SK-N-SH (cell line): ENCODE measurements around the gene TOP3A. TPM values are rescaled to one million over a fixed set of nuclear protein-coding genes. Genes with fewer than 3 reads are reported as not detected.

Experiments used
- CTCF ChIA-PET: fragments of 300-600, 350-600 bp; formaldehyde crosslinking; extraction: SDS; loops from one replicate; lab custom pipeline; 2021; lab: Yijun Ruan, JAX
- POLR2A ChIA-PET: fragments of 350-600 bp; sonication (Branson Sonifier 250); formaldehyde crosslinking; extraction: SDS; loops from one replicate; lab custom pipeline; 2020; ENCODE audit warnings: antibody characterized with exemption, inconsistent platforms; lab: Yijun Ruan, JAX
- DNase-seq: peaks from one replicate; pipeline ENCODE4 v3.0.0; 2012
- H2AFZ ChIP-seq: fragments of 200-600 bp; sonication (generic); 2 replicates; pipeline ENCODE4 v1.8.1; 2016; ENCODE audit warnings: antibody characterized with exemption, mild to moderate bottlenecking, low read depth
- H3F3A ChIP-seq: fragments of 200-600 bp; sonication (generic); replicated peaks from 2 replicates; pipeline ENCODE3; 2016; ENCODE audit warnings: antibody characterized with exemption, mild to moderate bottlenecking; ENCODE audit not compliant: insufficient read depth
- H3K27ac ChIP-seq, 2 experiments: fragments of 200-500 bp in 1 of 2; fragments of 200-600 bp in 1 of 2; sonication (Bioruptor generic) in 1 of 2; sonication (generic), shearing (Covaris generic) in 1 of 2; 2 replicates each; pipeline versions ENCODE4 v1.5.1 to v1.6.1; 2014 to 2016; ENCODE audit warnings: low read depth in 2 of 2, inconsistent platforms in 1 of 2, low read length in 1 of 2, mild to moderate bottlenecking in 1 of 2, mixed read lengths in 1 of 2
- H3K27me3 ChIP-seq: fragments of 200-600 bp; sonication (generic), shearing (Covaris generic); 2 replicates; pipeline ENCODE4 v1.6.1; 2016; ENCODE audit warnings: mixed run types; ENCODE audit not compliant: insufficient read depth
- H3K36me3 ChIP-seq, 2 experiments: fragments of 200-500 bp in 1 of 2; fragments of 200-600 bp in 1 of 2; sonication (Bioruptor generic) in 1 of 2; sonication (generic) in 1 of 2; replicated peaks in 1 of 2; 2 replicates each; pipeline versions ENCODE3 to v1.5.1; 2014 to 2016; ENCODE audit warnings: low read length in 1 of 2, mild to moderate bottlenecking in 1 of 2; ENCODE audit not compliant: insufficient read depth in 2 of 2, control insufficient read depth in 1 of 2
- H3K4me1 ChIP-seq, 2 experiments: fragments of 200-500 bp in 1 of 2; fragments of 200-600 bp in 1 of 2; sonication (Bioruptor generic) in 1 of 2; sonication (generic), shearing (Covaris generic) in 1 of 2; 2 replicates each; pipeline versions ENCODE4 v1.5.1 to v1.6.1; 2014 to 2016; ENCODE audit warnings: low read depth in 1 of 2, low read length in 1 of 2, mixed run types in 1 of 2; ENCODE audit not compliant: insufficient read depth in 2 of 2, control insufficient read depth in 1 of 2
- H3K4me2 ChIP-seq: fragments of 200-600 bp; sonication (generic), shearing (Covaris generic); 2 replicates; pipeline ENCODE4 v1.6.1; 2017; ENCODE audit warnings: mixed run types
- H3K4me3 ChIP-seq, 2 experiments: fragments of 200-500 bp in 1 of 2; fragments of 200-600 bp in 1 of 2; sonication (Bioruptor generic) in 1 of 2; sonication (generic), shearing (Covaris generic) in 1 of 2; 2 replicates each; pipeline versions ENCODE4 v1.5.1 to v1.8.1; 2014 to 2016; ENCODE audit warnings: low read depth in 2 of 2, inconsistent platforms in 1 of 2, low read length in 1 of 2, mild to moderate bottlenecking in 1 of 2, mixed read lengths in 1 of 2, moderate library complexity in 1 of 2
- H3K79me2 ChIP-seq: fragments of 200-600 bp; sonication (generic); 2 replicates; pipeline ENCODE4 v1.8.1; 2017; ENCODE audit warnings: mild to moderate bottlenecking; ENCODE audit not compliant: insufficient read depth
- H3K9ac ChIP-seq: fragments of 200-600 bp; sonication (generic); 2 replicates; pipeline ENCODE4 v1.6.1; 2017; ENCODE audit warnings: mixed run types
- H3K9me2 ChIP-seq: fragments of 200-600 bp; sonication (generic); 2 replicates; pipeline ENCODE4 v1.6.1; 2017; ENCODE audit warnings: mixed run types
- H3K9me3 ChIP-seq: fragments of 200-600 bp; sonication (generic); 2 replicates; pipeline ENCODE4 v1.6.1; 2017; ENCODE audit warnings: mixed run types, mild to moderate bottlenecking, moderate library complexity
- H4K20me1 ChIP-seq: fragments of 200-600 bp; sonication (generic); 2 replicates; pipeline ENCODE4 v1.6.1; 2017; ENCODE audit warnings: mild to moderate bottlenecking, mixed run types; ENCODE audit not compliant: insufficient read depth
- EP300 ChIP-seq, 2 experiments: IDR thresholded peaks; 2 replicates each; pipeline versions ENCODE4 v1.4.0 to v1.6.1; 2012; ENCODE audit warnings: borderline replicate concordance in 1 of 2, low read depth in 1 of 2, low read length in 1 of 2
- SIN3A ChIP-seq: IDR thresholded peaks from 2 replicates; pipeline ENCODE4 v1.6.1; 2012; ENCODE audit warnings: low read depth, mild to moderate bottlenecking, low read length, moderate library complexity, borderline replicate concordance
- WGBS: methylation state at CpG from one replicate; pipeline ENCODE4 v1.1.6; 2017; ENCODE audit warnings: low lambda C conversion rate; 5-methylcytosine and 5-hydroxymethylcytosine counted together
- polyA plus RNA-seq, 3 experiments: library from polyadenylated mRNA; depleted of rRNA; stranded (reverse); fragments of >200 nt; gene quantifications; 2 replicates each; pipeline ENCODE4 v1.2.3, GENCODE V29; 2012
- TF ChIP-seq, protein P1 (sequence below): fragments of 150-350 bp; IDR thresholded peaks from 2 replicates; pipeline ENCODE4 v1.6.1; 2016; ENCODE audit warnings: mild to moderate bottlenecking, low read depth, low read length
- TF ChIP-seq, protein P2 (sequence below): IDR thresholded peaks from 2 replicates; pipeline ENCODE4 v1.6.1; 2012; ENCODE audit warnings: mild to moderate bottlenecking, low read depth, low read length, moderate library complexity
- TF ChIP-seq, protein P3 (sequence below): IDR thresholded peaks from 2 replicates; pipeline ENCODE4 v1.4.0; 2012; ENCODE audit warnings: low read depth, borderline replicate concordance
- TF ChIP-seq, protein P4 (sequence below): fragments of 150-350 bp; IDR thresholded peaks from 2 replicates; pipeline ENCODE4 v1.6.1; 2017; ENCODE audit warnings: antibody characterized with exemption, low read length, low read depth, borderline replicate concordance

The TOP3A gene
- polyA plus RNA-seq, 1 of the 3 experiments (the other 2 are of a cell fraction), result 14.7 TPM

DNA sequence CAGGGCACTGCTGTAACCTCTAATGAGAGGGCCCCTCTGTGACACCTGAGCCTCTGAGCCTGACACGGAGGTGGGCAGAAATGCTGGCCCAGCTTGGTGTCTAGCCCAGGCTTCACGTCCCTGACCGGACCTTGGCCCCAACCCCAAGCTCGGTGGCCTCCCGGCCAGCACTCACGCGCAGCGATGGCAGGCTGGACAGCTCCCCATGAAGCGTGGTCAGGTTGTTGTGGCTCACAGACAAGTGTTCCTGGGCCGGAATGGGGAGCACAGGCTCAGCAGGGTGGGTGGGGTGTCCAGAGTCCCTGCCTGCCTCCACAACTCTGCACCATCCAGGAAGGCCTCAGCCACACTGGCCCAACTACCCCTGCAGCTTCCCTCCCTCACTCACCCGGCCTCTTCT, 58.4 kb downstream of the TOP3A start:
- DNase-seq, result no peak
- H3K9ac ChIP-seq, result no peak overlapping the region
- CTCF ChIA-PET, result interaction anchor here (0.8 to 1.4 kb wide), 2 partner anchors 9 to 27 kb away, joined by 3 read pairs; no protein-coding TSS in a partner anchor
- H3F3A ChIP-seq, result peaks cover 12% of the 10 kb centered on the region
- no peak overlapping the region for H2AFZ ChIP-seq
- no peak overlapping the region for H3K4me3 ChIP-seq
- peaks cover 44% of the 10 kb centered on the region for H3K79me2 ChIP-seq
- H3K27ac ChIP-seq, result no peak overlapping the region
- peak overlapping the region; percentile 94 for H3K4me2 ChIP-seq
- no peaks in the 10 kb centered on the region for H3K27me3 ChIP-seq
- POLR2A ChIA-PET, result no interaction called here
- H4K20me1 ChIP-seq, result peaks cover 36% of the 10 kb centered on the region
- peaks cover under 1 to 27% of the 10 kb centered on the region in 2 experiments; a peak in 2 of 4 replicates for H3K4me1 ChIP-seq
- TF ChIP-seq, protein P1, sequence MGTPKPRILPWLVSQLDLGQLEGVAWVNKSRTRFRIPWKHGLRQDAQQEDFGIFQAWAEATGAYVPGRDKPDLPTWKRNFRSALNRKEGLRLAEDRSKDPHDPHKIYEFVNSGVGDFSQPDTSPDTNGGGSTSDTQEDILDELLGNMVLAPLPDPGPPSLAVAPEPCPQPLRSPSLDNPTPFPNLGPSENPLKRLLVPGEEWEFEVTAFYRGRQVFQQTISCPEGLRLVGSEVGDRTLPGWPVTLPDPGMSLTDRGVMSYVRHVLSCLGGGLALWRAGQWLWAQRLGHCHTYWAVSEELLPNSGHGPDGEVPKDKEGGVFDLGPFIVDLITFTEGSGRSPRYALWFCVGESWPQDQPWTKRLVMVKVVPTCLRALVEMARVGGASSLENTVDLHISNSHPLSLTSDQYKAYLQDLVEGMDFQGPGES, result no peak
- no peak for TF ChIP-seq SIN3A
- TF ChIP-seq, protein P2, sequence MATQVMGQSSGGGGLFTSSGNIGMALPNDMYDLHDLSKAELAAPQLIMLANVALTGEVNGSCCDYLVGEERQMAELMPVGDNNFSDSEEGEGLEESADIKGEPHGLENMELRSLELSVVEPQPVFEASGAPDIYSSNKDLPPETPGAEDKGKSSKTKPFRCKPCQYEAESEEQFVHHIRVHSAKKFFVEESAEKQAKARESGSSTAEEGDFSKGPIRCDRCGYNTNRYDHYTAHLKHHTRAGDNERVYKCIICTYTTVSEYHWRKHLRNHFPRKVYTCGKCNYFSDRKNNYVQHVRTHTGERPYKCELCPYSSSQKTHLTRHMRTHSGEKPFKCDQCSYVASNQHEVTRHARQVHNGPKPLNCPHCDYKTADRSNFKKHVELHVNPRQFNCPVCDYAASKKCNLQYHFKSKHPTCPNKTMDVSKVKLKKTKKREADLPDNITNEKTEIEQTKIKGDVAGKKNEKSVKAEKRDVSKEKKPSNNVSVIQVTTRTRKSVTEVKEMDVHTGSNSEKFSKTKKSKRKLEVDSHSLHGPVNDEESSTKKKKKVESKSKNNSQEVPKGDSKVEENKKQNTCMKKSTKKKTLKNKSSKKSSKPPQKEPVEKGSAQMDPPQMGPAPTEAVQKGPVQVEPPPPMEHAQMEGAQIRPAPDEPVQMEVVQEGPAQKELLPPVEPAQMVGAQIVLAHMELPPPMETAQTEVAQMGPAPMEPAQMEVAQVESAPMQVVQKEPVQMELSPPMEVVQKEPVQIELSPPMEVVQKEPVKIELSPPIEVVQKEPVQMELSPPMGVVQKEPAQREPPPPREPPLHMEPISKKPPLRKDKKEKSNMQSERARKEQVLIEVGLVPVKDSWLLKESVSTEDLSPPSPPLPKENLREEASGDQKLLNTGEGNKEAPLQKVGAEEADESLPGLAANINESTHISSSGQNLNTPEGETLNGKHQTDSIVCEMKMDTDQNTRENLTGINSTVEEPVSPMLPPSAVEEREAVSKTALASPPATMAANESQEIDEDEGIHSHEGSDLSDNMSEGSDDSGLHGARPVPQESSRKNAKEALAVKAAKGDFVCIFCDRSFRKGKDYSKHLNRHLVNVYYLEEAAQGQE, result peak; percentile 39; the same call in 1 of the 2 replicates
- no peak for TF ChIP-seq EP300 (IDR thresholded peaks at IDR 0.05; ENCODE audit: borderline replicate concordance in 1 of 2, low read depth in 1 of 2, low read length in 1 of 2)
- TF ChIP-seq, protein P3, sequence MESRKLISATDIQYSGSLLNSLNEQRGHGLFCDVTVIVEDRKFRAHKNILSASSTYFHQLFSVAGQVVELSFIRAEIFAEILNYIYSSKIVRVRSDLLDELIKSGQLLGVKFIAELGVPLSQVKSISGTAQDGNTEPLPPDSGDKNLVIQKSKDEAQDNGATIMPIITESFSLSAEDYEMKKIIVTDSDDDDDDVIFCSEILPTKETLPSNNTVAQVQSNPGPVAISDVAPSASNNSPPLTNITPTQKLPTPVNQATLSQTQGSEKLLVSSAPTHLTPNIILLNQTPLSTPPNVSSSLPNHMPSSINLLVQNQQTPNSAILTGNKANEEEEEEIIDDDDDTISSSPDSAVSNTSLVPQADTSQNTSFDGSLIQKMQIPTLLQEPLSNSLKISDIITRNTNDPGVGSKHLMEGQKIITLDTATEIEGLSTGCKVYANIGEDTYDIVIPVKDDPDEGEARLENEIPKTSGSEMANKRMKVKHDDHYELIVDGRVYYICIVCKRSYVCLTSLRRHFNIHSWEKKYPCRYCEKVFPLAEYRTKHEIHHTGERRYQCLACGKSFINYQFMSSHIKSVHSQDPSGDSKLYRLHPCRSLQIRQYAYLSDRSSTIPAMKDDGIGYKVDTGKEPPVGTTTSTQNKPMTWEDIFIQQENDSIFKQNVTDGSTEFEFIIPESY, result no peak
- TF ChIP-seq, protein P4, sequence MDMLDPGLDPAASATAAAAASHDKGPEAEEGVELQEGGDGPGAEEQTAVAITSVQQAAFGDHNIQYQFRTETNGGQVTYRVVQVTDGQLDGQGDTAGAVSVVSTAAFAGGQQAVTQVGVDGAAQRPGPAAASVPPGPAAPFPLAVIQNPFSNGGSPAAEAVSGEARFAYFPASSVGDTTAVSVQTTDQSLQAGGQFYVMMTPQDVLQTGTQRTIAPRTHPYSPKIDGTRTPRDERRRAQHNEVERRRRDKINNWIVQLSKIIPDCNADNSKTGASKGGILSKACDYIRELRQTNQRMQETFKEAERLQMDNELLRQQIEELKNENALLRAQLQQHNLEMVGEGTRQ, result no peak
- TF ChIP-seq, all 33 proteins: peak for 1
- Histone ChIP-seq H3K36me3 (peaks cover 19 to 52% of the 10 kb centered on the region in 2 experiments), H3K9me2 (no peaks in the 10 kb centered on the region), H3K9me3 (no peaks in the 10 kb centered on the region)
- WGBS, result 91% methylated on average over 2 of the region's 11 CpGs
